GM19238 (cell line): Measurements from ENCODE around the gene IP6K3.
A peak's percentile ranks its signal among the peaks of the same experiment; 100 is the strongest.

Experiments used
- DNase-seq: peaks from one replicate; pipeline ENCODE4 v3.0.0; 2011; ENCODE audit warnings: low spot score; ENCODE audit not compliant: insufficient read length

Gene IP6K3

DNA sequence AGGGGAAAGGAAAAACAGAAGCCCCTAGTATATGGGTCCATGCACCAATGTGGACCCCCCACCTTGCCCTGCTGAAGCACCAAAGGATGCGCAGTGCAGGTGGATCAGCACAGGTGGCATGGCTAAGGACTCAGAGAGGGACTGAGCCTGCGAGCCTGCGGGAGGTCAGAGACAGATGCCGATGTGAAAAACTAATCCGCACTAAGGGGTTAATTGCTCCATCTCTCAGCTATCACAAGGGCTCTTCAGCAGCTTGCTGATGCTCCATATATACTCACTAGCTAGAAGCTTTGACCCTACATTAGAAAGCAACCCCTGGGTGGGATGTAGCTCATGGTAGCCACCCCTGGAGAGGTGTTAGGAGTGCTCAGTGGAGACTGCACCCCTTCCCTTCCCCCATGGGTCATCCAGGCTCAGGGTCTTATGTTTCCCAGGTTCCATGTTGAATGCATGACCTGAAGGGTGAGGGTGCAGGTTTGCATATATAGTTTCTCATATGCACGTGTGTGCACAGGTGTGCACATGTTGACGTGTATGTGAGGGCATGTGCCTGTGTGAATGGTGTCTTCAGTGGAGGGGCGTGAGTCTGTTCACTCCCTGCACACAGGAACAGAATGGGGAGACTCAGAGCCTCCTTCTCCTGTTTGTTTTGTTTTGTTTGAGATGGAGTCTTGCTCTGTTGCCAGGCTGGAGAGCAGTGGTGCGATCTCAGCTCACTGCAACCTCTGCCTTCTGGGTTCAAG is 13.4 kb upstream of the IP6K3 start:
- no peak for DNase-seq

DNA sequence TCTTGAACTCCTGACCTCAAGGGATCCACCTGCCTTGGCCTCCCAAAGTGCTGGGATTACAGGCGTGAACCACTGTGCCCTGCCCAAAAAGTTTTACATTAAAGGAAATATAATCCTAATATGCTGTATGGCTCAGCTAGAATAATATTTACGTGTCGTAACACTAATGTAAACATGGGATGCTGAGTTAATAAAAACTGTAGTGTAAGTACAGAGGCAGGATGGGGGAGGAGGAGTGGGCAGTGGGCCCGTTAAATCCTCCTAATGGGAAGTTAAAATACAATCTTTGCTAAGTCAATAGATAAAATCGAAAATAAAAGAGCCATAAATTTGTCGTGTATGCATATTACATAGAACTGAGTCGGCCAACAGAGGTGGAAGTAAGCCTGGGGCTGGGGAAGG is 12.1 kb upstream of the IP6K3 start:
- no peak for DNase-seq

DNA sequence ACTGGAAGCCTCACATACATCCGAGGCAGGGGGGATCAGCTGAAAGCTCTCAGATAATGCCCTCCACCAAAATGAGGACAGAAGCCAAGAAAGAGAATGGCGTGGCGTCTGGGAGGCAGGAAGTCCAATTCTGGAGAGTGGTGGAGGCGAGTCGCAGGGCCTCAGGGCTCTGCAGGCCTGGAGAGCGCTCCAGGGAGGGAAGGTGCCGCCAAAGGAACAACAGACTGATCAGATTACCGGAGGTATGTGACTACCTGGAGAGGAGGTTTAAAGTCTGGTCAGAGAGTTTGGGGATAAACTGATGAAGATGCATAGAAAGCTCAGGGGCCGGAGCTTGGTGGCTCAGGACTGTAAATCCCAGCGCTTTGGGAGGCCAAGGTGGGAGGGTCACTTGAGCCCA is 11.2 kb upstream of the IP6K3 start:
- no peak for DNase-seq

DNA sequence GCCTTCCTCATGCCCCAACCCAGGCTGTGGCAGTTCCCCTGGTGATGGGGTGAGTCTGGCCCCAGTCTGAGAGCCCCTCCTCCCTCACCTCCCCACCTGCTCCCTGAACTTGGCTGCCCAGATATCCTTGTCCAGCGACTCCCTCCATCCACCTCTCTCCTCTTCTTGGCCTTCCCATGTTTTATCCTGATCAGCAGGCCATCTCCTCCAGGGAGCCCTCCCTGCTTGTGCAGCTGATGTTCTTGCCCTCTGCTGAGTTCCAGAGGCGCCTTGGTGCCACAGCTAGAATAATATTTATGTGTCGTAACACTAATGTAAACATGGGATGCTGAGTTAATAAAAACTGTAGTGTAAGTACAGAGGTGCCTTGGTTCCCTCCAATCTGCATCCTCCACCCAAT is 10.4 kb upstream of the IP6K3 start:
- no peak for DNase-seq

DNA sequence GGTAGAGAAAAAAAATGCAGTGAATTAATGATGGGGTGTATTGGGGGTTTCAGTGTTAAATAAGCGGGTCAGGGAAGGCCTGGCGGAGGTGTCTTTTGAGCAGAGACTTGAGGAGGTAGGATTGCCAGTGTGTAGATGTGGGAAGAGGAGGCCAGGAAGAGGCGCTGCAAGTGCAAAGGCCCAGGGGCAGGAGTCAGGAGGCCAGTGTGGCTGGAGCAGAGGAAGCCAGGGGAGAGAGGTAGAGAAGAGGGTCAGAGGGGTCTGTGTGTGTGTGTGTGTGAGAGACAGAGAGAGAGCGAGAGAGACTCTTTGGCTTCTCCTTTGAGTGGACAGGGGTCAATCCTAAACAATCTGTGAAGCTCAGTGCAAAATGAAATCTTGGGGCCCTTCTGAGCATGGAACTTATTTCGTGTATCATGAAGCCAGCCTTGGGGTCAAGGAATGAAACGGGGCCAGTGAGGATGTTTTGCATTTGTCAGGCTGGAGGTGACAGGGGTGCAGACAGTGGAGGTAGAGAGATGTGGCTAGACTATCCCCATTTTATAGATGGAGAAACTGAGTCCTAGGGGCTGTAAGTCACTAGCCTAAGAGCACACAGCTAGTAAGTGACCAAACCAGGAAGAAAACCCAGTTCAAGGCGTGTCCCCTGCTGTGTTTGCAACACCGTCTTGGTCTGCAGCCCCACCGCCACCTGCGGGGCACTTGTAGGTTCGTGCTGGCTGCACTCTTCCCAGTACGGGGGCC is 9.7 kb upstream of the IP6K3 start:
- no peak for DNase-seq

DNA sequence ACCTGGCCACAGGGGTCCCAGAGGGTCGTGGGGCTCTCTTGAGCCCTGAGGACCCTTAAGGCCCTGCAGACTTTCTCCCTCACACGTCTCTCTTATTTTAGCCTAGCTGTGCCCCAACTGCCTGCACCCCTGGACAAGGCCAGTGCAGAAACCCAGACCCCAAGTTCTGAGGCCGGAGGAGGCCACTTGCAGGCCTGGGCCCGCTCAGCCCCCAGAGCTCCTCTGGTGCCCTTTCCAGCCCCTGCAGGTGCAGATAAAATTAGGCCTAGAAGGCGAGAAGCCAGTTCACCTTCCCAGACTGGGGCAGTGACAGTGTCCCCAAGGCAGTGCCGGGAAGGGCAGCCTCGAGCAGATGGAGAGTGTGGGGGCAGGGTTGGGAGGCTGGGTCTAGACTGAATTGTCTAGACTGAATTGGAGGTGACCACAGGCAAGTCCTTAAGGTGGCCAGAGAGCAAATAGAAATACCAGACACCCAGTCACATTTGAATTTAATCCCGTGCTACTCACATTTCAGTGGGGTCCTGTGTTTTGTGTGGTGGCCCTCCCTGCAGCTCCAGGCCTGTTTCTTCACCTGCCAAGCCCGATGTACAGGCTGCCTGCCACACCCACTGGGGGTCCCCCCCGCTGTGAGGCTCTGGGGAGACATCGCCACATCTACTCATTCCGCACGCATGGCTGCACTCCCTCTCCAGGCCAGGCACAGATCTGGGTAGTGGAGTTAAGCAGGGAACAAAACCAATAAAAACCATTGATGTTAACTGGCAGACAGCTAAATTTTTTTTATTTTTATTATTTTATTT is 8.6 kb upstream of the IP6K3 start:
- no peak for DNase-seq

DNA sequence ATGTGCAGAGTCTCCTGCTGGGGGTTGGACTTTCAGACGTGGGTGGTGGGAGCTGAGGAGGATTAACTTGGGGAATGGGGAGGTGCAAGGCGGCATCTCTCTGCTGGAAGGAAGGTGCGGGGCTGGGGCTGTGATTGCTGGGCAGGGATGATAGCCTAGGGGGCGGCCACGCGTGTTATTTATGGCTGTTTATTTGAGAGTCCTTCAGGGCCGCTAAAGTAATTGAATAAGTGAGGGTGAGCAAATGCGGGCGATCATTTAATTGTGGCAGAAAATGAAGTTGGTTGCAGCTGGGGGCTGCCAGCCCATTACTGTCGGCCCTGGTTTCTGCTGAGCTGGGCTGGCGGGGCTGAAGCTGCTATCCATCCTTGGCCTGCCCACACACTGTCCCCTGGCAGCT is 7.5 kb upstream of the IP6K3 start:
- no peak for DNase-seq

DNA sequence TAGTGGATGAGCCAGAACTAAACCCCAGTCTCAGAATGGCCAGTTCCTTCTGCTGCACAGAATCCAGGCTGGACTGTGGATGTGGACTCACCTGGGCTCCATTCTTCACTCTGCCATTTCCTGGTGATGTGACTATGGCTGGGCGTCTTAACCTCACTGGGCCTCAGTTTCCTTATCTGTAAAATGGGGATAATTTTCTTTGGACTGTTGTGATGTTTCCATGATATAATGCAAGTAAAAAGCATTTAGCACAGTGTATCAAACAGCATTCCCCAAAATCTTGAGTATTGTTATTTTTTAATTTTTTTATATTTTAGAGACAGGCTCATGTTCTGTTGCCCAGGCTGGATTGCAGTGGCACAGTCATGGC is 5.9 kb upstream of the IP6K3 start:
- no peak for DNase-seq

DNA sequence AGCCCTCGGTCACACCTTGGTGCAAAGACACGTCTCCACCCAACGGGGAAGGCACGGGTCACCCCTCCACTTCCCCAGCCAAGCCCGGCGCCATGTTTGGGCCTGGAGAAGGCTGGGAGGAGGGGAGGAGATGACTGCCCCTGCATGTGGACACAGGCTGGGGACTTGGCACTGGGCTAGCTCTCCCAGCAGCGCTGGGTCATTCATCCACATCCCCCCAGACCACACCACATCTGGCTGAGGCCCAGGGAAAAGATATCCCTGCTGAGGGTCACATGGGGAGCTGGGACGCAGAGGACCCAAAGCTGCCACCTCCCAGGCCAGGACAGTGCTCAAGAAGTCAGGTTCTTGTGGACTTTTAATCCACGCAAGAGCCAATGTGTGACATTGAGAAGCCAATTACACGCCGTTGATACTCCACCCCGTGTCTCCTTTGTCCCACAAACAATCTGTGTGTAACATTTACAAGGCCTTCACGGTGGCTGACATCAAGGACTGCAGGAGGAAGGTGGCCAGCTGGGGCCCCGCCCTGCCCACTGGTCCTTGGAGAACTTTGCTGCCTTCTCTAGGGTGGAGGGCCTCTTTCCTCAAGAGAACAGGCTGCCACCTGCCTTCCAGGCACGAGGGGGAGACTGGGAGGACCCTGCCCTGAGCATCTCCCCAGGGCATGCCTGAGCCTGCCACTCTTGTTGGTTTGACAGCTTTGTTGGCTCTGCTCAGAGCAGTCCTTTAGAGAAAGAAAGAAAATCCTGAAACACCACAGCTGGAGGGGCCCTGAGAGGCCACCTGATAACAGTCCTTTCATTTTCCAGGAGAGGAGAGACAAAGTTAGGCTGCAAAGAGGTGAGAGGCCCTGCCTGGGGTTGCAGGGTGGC is 5.3 kb upstream of the IP6K3 start:
- no peak for DNase-seq

DNA sequence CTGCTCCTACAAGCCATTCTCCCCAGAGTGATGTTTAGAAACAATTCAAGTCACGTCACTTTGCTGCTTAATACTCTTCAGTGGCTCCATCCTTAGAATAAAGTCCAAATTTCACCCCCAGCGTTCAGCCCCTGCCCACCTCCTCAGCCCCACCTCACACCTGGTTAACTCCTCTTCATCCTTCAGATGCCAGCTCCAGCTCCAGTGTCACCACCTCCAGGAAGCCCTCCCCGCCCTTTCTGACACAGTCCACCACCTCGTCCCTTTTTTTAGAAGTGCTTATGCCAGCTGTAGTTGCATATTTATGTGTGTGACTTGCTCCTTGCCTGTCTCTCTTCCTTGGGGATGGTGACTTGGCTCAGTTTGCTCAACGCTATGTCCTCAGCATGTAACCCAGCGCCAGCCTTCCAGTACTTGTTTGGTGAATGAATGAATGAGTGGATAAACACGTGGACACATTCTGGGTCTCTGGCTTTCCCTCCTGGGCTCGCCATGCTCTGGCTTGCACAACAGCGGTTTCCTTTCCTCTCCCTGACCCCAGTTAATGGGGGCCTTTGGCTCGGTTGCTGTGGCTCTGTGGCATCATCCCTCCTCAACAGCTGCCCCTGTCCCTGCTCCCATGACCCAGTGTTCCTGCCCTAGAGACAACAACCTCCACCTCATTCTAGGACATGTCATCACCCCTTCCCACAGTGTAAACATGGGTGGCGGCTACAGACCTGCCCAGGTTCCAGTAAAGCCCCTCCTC is 3.7 kb upstream of the IP6K3 start:
- no peak for DNase-seq

DNA sequence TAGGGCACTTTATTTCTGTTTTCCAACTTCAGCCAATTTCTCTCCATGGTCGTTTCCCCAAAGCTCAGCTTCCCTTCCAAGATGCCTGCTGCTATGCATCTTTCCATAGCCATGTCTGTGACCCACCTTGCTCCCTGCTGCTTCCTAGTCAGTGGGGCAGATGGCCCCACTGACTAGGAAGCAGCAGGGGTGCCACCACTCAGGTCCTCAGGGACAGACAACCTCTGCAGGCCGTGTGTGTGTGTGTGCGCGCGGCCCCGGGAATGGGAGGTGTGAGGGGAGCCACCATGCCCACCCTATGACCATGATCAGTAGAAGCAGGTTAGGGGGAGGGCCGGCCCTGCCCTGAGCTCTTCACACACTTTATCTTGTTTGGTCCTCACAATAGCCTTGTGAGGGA is 2.7 kb upstream of the IP6K3 start:
- DNase-seq, result no peak

DNA sequence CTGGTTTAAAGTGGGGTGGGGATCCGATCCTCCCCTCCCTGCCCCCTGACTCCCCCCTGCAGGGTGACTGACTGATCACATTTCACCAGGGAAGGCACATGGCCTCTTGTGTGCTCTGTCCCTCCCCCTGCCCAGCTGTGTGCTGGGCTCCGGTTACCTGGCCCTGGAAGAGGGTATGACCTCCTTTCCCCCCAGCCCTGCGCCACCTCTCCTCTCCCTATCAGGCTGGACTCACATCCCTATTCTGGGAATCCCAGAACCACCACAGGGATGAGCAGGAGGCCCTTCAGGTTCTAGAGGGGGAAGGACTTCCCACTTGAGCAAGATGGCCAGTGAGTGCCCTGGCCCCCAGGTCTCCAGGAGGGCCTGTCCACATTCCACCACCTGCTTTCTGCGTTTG is 2.1 kb upstream of the IP6K3 start:
- DNase-seq, result no peak

DNA sequence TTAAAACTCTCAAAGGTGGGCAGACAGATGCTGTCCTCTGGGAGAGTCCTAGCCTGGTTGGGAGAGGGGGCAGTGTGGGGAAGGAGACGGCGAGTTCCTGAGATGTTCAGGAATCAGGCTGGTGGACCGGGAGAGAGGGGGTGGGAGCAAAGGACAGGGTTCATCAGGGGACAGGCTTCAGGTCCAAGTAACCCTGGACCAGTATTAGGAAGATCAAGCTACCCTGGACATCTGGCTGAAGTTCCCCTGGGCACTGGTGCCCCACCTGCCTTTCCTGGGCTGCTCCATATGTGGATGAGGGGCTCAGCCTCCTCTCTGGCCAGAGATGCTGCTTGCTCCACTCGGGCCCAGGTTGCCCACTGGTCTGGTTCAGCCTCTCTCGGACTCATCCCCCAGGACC is 1.1 kb upstream of the IP6K3 start:
- no peak for DNase-seq

DNA sequence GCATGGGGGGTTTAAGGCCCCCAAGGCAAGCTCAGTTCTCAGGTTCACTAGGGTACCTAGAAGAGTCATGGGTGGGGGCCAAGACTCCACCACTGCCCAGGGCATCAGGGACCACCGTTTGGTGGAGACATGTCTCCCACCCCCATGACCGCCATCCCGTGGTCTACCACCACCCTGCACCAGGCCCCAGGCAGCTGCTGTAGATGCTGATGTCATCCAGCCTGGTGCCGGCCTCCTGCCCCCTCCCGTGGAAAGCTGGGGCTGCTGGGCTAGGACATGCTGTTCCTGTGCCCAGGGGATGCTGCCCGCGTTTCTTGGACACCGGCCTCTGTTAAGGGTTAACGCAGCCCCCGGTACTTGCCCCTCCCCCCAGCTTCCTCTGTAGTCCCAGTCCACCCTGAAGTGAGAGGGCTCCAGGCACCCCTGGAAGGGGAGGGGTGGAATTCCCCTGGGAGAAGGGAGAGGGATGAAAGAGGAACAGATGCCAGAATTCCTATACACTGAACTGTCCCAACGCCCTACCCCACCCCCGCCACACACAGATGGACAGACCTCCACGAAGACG is 587 bp downstream of the IP6K3 start:
- no peak for DNase-seq

DNA sequence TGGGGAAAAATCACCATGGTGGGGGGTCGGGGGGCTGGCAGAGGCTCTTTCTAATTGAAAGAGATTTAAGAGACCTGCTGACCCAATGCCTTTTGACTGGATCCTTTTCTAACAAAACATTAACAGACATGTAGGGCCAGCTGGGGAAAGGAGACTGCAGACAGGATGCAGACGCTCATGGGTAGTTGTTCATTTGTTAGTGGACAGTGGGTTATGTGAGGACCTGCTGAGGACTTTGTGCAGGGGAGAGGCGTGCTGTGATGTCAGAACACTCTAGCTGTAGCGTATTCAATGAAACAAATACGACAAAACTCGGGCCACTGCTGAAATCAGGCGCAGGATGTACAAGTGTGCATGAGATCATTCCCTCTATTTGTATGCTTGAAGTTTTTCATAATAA is 1.2 kb downstream of the IP6K3 start:
- DNase-seq, result no peak

DNA sequence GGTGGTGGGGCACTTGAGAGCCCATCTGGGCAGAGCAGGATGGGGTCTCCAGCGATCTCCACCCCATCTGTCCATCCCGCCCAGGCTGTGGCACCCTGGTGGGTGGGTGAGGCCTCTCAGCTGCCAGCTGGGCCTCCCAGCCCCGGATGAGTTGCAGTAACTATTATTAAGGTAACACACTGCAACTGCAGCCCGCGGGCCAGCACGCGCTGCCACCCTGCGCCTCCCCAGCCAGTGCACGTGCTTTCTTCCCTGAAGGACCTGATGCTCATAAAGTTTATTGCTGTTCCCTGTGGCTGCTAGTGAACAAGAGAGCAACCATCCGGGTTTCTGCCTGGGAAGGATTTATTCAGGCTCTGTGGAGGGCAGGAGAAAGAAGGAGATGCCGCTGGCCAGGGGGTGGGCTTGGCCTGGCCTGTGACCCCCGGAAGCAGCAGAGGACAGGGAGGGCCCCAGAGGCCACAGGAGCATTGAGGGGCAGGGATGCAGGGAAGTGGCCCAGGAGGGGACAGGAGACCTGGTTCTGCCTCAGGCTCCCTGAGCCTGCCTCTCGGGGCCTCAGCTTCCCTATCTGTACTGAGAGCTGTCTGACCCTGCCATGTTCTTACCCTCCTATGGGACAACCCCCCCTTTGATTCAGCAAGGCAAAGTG is 1.7 kb downstream of the IP6K3 start:
- DNase-seq, result no peak

DNA sequence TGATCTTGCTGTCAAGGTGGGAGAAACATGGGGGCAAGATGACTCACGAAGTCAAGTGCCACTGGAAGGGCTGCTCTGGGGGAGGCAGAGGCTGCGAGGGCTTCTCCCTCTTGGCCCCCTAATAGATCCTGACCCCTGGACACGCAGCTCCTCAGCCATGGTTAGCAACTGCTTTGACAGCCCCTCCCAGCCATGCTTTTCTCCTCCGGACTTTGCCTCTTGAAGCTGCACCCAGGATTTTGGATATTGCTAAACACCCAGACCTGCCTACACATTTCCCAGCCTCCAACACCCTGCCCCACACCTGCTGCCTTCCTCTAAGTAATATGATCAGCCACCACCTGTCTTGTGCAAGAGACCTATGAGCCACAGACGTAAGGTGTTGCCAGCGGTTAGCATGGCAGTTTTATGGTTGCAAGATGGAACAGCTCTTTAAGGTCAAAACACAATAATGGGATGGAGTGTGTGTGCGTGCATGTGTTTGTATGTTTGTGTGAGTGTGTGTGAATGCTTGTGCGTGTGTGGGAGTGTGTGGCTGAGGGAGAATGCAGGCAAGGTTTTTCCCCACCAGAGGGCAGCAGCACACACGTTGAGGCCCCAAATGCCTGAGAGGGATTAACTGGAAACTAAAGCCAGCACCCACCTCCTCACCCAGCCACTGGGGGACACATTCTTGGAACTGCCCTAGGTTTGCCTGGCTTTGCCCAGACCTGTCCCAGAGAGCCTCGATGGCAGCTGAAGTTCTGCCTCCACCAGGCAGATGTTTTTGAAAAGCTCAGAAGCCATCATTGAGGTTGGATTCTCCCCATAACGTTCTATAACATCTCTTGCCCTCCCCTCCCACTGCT is 2.5 kb downstream of the IP6K3 start:
- peak; percentile 76 for DNase-seq

DNA sequence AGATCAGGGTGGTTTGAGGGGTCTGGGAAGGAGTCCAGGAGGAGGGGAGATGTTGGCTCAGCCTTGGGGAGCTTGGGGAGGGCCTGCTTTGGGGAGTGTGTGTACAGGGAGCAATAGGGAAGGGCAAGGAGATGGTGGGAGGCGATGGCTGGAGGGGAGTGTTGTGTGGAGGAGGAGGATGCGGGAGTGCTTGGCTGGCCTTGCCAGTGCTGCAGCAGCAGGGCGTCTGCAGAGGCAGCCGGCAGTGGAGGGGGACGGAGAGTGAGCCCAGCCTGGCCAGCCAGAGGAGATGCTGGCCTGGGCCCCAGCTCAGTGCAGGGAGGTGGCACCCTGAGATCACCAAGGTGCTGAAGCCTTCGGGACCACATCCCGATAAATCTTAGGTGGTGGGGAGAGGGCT is 3.9 kb downstream of the IP6K3 start:
- no peak for DNase-seq

DNA sequence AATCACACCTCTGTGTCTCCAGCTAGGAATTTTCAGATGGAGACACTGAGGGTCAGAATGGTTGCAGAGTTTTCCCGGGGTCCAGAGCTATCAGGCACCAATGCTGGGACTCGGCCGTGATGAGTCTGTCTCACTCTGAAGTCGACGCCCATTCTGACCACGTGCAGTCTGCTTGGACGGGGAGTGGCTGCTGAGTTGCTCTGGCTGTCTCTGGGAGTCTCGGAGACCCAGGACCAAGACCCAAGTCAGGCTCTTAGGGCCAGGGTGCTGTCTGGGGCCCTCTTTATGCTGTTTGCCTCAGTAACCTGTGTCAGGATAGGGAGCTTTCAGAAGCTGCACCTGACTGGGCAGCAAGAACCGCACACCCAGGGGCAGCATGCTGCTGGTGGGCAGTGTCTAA is 4.6 kb downstream of the IP6K3 start:
- no peak for DNase-seq
